Measurements from ENCODE around the gene MOK.
"Not testable (repeated sequence)": the region's sequence is repeated elsewhere in the genome, so short reads cannot be mapped to it uniquely, and the experiment has no call there.

MOK gene

DNA sequence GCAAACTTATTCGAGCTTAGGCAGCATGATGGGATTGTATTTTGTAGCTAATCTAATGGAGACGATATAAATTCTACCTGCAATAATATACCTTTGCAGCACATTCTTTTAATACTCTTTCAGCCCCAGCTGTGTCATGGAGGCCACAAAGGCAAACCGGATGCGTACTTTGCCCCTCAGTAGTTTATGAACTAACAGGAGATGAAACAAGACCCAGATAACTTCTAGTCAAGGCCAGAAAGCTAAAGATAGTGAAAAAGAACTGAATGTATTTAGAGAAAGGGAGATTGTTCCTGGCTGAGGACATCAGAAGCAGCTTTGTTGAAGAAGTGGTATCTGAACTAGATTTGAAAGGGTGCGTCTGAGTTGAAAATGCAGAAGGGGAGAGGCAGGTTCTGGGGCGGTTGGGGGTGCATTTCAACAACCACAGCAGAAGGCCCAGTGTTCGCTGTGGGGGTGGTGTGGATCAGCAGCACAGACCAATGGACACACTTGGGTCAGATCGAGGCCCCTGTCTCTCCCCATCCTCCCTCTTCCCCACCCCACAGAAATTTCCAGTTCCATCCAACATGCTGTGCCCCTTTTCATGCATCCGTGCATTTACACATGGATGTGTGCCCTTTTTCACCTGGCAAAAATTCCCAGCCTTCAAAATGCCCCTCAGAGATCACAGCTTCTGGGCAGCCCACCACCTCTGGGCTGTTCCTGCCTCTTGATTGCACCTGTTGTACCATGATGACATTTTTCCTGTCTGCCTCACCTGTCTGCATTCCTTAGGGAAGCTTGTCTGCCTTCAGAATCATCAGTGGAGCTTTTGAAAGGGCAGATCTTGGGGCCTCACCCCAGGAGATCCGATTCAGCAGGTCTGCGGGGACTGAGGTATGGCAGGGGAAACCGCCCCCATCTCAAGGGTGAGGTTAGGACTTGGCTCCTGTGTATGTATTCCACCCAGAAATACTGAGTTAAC lies 16.8 kb upstream of the MOK start:
- DNase-seq, result no peak

DNA sequence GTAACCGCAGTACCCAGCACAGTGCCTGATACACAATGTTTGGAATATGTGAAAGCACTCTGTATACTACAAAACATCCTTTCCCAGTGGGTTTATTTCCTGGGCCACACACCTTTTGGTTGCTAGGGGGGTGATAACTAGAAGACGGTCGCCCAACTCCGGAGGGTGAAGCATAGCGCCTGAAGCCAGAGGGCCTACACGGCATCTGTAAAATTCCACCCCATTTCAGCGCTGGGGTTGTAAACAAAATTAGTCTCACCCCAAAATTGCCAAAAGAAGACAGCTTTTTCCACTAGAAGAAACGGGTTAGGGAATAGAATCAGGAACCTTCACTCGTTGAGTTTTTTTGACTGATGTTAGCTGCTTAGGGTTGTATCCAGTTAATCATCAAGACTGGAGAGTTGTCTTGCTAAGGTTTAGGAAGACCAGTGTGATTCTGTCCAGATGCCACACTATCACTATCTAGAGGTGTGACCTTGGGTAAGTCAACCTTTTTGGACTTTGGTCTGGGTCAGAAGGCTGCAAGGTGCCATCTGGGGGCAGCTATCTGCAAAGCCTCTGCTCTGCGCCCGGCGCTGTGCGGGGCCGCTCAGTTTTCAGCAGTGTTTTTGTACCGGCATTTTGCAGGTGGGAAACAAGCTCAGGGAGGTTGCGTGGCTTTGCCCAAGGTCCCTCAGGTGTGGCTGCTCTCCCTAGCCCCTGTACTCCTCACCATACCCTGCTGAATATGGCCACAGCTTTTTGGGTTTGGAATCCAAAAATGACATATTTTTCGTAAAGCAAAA lies 15.9 kb upstream of the MOK start:
- DNase-seq, result no peak

DNA sequence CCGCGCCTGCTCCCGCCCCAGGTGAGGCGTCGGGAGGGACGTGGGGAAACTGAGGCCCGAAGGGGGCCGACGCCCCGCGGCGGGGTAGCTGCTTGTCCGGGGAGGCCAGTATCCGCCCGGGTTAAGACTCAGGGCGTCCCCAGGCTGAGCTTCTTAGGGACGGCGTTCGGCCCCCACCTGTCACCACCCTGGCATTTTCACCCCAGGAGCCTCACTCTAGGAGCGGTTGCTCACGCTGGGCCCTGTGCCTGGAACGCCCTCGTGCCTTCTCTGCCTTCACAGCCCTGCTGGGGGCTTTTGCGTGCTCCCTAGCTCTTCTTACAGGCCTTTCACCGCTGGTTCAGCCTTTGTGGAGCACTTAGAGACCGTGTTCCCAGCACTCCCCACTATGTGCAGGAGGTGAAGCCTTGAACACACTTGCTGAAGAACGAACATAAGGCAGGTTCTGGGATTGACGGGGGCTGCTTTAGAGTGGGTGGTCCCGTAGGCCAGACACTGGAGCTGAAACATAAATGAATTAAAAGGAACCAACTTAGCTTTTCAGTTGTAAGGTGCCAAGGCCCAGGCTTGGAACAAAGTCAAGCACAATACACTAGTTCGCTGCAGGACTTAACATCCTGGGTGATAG lies 15.2 kb upstream of the MOK start:
- peak; percentile 32 for DNase-seq

DNA sequence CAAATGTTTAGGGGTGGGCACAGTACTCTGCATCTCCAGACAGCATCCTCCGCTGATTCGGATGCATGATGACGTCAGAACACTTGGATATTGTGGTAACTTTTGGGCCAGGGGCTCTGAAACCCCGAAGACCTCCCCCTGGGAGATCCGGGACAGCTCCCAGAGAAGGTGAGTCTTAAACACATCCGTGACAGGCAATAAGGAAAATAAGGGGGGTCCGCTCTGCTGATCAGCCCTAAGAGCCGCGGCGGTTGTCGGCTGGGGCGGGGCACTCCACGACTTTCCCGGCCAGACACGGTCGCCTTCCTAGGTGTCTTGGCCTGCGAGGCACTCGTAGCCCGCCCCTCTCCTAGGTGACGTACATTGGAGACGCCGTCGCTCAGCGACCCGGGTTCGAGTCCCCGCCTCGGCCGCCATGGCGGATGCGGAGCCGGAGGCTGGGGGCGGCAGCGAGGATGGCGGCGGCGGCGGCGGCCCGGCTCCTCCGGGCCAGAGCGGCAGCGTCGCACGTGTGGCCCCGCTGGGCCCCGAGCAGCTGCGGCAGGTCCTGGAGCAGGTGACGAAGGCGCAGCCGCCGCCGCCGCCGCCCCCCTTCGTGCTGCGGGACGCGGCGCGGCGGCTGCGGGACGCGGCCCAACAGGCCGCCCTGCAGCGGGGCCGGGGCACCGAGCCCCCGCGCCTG lies 14.5 kb upstream of the MOK start, which contains the start of gene ZNF839:
ZNF839 (plus strand) TSS at position 396 of the 682 bp plus-strand sequence; CDS start at position 416, 20 bp downstream.
- DNase-seq, result peak; percentile 90

DNA sequence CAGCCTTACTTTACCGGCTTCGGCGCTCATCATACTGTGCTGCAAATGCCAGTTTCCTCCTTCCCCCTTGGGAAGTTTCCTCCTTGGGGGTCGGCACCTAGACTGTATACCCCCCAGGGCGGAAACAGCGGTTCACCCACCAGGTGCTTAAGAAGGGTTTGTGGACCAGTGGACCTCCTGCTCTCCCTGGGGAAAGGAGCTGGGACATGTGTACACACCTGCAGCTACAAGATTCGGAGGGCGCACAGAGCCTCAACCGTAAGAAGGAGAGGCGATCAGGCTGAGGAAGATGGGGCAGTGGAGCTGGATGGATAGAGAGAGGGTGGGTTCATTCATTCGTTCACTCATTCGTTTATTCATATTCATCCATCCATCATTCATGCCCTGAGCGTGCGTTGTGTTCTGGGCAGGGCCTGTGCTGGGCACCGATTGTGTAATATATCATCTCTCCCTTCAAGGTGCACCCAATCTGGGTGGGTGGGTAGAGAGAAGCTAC lies 13.9 kb upstream of the MOK start:
- DNase-seq, result no peak

DNA sequence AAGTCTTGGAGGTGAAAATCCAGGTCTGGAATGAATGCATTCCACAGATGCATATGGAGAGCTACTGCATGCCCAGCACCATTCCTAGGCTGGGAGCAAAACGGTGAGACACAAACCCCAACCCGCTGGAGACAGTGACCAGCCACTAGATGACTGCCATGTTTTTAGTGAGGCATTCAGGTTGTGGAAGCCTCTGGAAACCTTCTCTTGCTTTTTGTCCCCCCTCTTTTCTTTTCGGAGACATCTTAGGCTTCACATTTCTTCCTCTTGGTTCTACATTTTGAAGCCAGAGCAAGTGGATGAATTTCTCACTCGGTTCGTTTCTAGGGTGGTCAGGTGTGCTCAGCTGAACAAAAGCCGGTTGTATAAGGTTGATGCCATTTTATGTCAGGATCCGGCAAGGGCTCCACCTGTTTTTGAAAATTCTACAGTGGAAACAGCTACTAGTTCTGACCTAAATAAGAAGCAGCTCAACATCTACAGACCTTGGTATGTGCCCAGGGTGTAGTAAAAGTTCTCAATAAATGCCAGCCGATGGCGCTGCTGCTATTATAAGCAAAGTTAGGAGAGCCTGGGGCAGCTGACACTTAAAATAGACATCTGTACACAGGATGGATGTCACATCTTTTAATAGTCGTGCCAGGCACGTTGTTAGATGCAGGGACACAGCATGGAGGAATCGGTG lies 12.7 kb upstream of the MOK start:
- DNase-seq, result peak; percentile 73

DNA sequence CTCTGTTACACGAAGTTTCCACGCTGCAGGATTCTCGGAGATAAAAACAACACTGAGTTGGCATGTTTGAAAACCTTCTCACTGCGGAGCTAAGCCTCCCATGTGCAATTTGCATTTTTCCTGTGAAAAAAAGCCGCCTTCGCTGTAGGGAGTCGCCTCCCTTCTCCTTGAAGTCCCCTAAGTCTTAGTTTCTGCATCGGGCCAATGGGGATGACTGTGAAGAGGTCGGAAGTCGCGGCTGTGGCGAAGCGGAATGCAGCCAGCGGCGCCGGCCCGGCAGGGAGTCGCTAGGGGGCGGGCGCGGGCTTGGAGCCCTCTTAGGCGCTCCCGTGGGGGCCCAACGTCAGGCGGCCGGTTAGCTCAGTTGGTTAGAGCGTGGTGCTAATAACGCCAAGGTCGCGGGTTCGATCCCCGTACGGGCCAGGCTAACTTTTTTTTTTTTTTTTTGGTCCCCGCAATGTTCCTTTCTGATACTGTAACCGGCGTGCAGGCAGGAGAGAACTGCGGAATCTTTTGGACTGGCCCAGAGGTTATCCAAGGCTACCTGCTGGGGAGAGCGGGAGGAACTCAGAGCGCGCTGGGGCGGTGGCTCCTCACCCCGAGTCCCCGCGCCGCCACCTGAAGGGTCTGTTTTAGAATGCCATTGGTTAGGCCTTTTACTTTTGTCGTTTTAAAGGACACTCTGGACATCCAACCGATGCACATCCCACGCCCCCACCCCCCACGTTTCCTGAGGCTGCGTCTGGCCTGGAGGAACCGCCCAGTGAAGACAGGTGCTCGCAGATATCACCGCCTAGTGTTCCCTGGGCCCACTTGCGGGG lies 12.0 kb upstream of the MOK start:
- DNase-seq, result peak; percentile 85

DNA sequence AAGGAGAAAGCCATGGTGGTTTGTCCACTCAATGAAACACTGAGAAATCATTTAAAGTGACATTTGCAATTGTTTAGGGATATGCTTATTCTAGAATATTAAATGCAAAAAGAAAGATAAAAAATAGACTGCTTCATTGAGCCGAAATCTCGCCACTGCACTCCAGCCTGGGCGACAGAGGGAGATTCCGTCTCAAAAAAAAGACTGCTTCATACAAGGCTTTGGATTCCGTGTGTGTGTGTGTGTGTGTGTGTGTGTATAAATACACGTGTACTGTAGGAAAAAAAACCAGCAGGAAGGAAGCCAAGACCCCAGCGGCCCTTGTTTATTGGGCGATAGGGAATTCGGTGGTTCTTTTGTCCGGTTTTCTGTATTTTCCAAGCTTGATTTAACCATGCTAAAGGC lies 11.4 kb upstream of the MOK start:
- DNase-seq, result peak; percentile 31

DNA sequence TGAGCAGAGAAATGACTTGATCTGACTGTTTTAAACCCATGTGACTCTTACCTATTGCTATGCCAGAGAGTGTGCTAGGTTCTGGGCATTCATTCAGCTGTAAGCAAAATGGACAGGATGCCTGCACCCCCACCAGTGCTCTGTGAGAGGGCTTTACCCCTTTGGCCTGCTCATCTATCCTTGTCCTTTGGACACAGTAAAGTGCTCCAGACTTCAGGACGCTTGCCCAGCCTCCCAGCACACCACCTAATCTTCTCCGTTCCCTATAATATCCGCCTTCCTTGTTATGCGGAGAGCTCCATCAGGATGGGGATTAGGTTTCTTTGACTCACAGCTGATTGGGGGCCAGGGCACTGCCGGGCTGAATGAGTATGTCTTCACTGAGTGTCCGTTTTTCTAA lies 10.2 kb upstream of the MOK start:
- no peak for DNase-seq

DNA sequence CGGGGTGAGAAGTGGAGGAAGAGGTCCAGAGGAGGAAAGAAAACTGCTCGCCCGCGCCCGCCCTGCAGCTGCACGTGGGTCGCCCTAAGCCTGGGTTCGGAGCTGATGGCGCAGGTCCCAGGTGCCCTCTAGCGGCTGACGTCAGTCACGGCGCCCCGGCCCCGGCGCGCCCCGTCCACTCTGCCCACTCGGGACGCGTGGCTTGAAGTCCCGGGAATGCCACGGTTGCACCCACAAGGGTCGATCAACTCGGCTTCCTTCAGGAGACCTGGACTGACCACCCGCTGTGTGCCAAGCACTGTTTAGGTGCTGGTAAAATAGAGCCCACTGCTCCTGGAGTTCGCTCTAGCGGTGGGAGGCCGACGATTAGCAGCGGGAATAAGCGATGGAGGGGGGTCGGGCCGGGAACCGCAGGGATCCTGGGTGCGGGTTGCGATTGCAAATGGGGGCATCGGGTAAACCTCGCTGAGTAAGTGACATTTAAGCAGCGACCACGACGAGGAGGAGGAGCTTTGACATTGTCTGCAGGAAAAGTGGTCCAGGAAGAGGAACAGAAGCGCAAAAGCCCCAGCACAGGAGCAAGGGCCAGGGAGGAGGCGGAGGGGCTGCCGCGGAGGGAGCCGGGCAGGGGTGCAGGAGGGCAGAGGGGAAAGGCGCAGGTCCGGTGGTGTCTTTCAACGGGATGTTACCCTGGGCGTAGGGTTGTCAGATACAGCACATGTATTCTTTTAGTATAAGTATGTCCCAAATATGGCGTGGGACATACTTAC lies 9.5 kb upstream of the MOK start:
- DNase-seq, result peak; percentile 81

DNA sequence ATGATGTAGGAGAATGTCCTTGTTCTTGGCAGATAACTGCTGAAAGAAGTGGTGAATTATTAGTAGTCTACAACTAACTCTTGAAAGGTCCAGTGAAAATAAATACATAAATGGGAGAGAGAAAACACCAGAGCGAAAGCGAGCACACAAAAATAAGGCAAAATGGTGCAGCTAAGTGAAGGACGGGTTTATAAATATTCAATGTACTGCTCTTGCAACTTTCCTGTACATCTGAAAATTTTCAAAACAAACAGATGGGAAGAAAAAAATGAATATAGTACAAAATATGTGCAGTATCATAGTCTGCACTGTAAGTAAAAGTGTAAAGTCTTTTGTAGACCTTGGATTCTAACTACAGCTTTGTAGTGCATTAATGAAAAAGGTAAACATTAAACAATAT lies 1.3 kb downstream of the MOK start:
- DNase-seq, result no peak

DNA sequence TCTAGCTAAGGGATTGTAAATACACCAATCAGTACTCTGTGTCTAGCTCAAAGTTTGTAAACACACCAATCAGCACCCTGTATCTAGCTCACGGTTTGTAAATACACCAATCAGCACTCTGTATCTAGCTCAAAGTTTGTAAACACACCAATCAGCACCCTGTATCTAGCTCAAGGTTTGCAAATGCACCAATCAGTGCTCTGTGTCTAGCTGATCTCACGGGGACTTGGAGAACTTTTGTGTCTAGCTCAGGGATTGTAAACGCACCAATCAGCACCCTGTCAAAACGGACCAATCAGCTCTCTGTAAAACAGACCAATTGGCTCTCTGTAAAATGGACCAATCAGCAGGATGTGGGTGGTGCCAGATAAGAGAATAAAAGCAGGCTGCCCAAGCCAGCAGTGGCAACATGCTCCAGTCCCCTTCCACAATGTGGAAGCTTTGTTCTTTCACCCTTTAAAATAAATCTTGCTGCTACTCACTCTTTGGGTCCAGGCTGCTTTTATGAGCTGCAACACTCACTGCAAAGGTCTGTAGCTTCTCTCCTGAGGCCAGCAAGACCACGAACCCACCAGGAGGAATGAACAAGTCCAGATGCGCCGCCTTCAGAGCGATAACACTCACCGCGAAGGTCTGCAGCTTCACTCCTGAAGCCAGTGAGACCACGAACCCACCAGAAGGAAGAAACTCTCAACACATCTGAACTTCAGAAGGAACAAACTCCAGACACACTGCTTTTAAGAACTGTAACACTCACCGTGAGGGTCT lies 6.5 kb downstream of the MOK start:
- not testable (repeated sequence) for DNase-seq

DNA sequence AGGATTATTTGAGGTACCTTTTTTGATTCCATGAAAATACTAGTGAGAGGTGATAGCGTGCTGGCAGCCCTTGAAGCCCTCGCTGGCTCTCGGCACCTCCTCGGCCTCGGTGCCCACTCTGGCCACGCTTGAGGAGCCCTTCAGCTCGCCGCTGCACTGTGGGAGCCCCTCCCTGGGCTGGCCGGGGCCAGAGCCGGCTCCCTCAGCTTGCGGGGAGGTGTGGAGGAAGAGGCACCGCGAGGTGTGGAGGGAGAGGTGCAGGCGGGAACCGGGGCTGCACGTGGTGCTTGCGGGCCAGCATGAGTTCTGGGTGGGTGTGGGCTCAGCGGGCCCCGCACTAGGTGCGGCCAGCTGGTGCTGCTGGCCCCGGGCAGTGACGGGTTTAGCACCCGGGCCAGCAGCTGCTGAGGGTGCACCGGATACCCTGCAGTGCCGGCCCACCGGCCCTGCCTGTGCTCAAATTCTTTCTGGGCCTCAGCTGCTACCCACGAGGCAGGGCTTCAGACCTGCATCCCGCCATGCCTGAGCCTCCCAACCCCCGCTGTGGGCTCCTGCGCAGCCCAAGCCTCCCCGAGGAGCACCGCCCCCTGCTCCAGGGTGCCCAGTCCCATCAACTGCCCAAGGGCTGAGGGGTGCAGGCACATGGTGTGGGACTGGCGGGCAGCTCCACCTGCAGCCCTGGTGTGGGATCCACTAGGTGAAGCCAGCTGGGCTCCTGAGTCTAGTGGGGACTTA lies 7.4 kb downstream of the MOK start:
- no peak for DNase-seq

DNA sequence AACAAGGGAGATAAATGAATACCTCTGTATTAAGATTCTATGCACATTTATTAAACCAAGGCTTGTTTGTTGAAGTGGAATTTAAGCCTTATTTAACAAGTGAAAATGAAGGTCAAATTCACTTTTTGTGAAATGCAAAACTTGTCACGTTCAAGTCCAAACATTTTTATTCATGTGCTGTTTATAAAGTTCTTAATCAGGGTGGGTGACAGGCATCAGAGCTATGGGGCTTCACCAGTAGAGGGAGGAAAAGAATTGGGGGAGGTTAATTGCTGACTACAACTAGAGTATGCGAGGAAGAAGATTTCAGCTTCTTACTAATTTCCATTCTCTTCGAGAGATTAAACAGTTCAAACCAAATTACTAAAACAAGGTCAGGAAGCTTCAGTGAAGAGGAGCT lies 9.7 kb downstream of the MOK start:
- DNase-seq, result no peak

DNA sequence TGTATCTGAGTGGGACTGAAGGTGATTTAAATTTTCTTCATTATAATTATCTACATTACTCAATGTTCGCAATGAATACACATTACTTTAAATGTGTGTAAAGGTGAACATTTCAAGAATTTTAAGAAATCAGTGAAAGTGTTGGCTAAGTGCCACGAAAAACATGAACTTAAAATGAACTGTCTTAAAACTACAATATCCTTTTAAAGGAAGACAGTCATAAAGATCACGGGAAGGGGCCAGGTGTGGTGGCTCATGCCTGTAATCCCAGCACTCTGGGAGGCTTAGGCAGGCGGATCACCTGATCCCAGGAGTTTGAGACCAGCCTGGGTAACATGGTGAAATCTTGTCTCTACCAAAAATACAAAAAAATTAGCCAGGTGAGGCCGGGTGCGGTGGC lies 11.2 kb downstream of the MOK start:
- DNase-seq, result no peak

DNA sequence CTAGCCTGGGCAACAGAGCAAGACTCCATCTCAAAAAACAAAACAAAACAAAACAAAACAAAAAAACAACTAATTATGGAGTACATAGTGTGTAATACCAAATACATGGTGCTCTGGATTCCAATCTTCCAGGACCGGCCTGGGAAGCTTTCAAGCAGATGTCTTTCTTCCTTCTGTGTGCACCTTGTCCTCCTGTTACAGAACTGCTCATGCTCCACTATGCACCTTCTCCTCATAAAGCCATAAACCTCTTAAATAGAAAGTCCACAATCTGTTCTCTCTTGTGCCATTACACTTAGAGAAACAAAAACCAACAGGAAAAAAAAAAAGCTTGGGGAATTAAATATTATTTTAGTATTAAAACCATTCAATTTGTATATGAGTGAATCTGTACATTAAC lies 12.5 kb downstream of the MOK start:
- no peak for DNase-seq

DNA sequence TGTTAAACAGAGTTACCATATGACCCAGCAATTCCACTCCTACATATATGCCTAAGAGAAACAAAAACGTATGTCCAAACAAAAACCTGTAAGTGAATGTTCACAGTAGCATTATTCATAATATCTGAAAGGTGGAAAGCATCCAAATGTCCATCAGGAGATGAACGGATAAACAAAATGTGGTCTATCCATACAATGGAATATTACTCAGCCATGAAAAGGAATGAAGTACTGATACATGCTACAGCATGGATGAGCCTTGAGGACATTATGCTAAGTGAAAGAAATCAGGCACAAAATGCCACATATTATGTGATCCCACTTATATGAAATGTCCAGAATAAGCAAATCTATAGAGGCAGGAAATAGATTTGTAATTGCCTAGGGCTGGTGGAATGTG lies 16.8 kb downstream of the MOK start:
- DNase-seq, result no peak

DNA sequence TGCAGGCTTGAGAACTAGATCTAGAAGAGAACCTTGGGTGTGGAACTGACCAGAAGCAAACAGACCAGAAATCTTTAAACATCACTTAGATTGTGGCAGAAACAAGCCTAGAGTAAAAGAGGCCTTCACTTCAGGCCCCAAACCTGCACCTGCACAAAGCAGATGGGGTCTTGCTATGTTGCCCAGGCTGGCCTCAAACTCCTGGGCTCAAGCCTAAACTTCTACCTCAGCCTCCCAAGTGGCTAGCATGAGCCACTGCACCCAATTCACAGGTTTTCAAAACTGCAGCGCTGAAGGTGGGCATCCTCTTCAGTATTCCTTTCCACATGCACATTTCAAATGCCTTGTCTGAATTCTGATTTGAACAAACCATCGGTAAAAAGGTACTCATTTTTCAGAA lies 19.9 kb downstream of the MOK start:
- no peak for DNase-seq

DNA sequence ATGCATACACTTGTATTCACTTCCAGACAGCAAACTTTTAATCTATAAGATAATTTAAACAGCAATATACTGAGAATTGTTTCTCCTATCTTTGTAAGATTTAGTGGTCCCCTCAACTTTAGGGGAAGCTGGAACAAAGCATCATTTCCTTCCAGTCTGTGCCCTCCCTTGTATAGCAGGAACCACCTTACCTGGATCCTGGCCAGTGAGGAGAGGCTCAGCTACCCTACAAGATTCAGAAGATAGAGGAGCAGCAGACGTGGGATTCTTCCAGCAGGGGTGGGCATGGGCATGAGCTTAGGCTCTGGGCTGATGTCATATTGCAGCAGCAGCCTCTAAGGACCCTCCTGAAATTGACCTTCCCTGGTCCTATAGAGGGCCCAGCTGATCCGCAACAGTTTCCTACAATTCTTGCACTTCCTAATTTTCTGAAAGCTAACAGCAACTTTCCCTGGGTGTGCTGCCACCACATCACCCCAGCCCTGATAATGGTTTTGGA lies 21.3 kb downstream of the MOK start:
- no peak for DNase-seq

Data from RPMI8226 (cell line).